ENCODE measurements around the gene APOL1. TPM values are rescaled to one million over a fixed set of nuclear protein-coding genes. Genes with fewer than 3 reads are reported as not detected.

Gene APOL1
- total and polyA plus RNA-seq, 2 of the 13 experiments (the other 11 are each of a cell fraction or from before 2014, with no cell fraction given) = 20.3 to 75.0 TPM

GRCh38 chr22:36277482-36278291 is 24.8 kb downstream of the APOL1 start (continued):
- TF ChIP-seq ZBTB33 (CRISPR knock-in tag; IDR thresholded peaks at IDR 0.05) = peak; percentile 77
- TF ChIP-seq GABPB1 (CRISPR knock-in tag; IDR thresholded peaks at IDR 0.05) = peak; percentile 30; the same call in 1 of the 2 replicates
- peak; percentile 67 for TF ChIP-seq ZNF687 (CRISPR knock-in tag; IDR thresholded peaks at IDR 0.05)
- no peak for TF ChIP-seq SKIL (CRISPR knock-in tag; IDR thresholded peaks at IDR 0.05; ENCODE audit: borderline replicate concordance)
- TF ChIP-seq GLI4 (CRISPR knock-in tag; IDR thresholded peaks at IDR 0.05; ENCODE audit: borderline replicate concordance) = no peak
- TF ChIP-seq ZBTB25 (CRISPR knock-in tag; IDR thresholded peaks at IDR 0.05) = no peak
- 0 out of 2 replicates have a peak, but pooled peaks have one; percentile 56 for TF ChIP-seq HNRNPL (IDR thresholded peaks at IDR 0.05; ENCODE audit: low read depth, low read length)
- no peak for TF ChIP-seq ZNF513 (CRISPR knock-in tag; conservative IDR thresholded peaks at IDR 0.05)
- peak; percentile 6; the same call in 1 of the 2 replicates for TF ChIP-seq HNF4A (CRISPR knock-in tag; IDR thresholded peaks at IDR 0.05)
- no peak for TF ChIP-seq ZKSCAN1 (IDR thresholded peaks at IDR 0.05; ENCODE audit: low read length)
- no peak for TF ChIP-seq ZIK1 (CRISPR knock-in tag; IDR thresholded peaks at IDR 0.05; ENCODE audit: borderline replicate concordance, low read depth)
- TF ChIP-seq FOSL2 (CRISPR knock-in tag; IDR thresholded peaks at IDR 0.05) = no peak
- 0 out of 2 replicates have a peak, but pooled peaks have one; percentile 21 for TF ChIP-seq KDM2A (CRISPR knock-in tag; IDR thresholded peaks at IDR 0.05; ENCODE audit: borderline replicate concordance, low read depth)
- 0 out of 2 replicates have a peak, but pooled peaks have one; percentile 33 for TF ChIP-seq ZBTB7B (CRISPR knock-in tag; IDR thresholded peaks at IDR 0.05)
- TF ChIP-seq NR0B2 (CRISPR knock-in tag; IDR thresholded peaks at IDR 0.05) = no peak
